A549 (cell line): ENCODE measurements around the gene ALB. TPM values are rescaled to one million over a fixed set of nuclear protein-coding genes. Genes with fewer than 3 reads are reported as not detected.

ENCODE experiments used
- ATAC-seq, 2 experiments: fragments of 200-7000 bp in 1 of 2; fragments of >200 bp in 1 of 2; cut with Nextera tagmentation in 1 of 2; cut with Tn5 transposase in 1 of 2; 3 replicates each; pipeline versions ENCODE4 v1.8.0 to v1.9.1; 2018 to 2020; ENCODE audit warnings: mild to moderate bottlenecking in 1 of 2, moderate library complexity in 1 of 2
- CTCF ChIA-PET: fragments of 300-600 bp; sonication (Branson Sonifier 250); formaldehyde crosslinking; extraction: SDS; loops from one replicate; lab custom pipeline; 2021; ENCODE audit warnings: antibody characterized with exemption, inconsistent platforms; lab: Yijun Ruan, JAX
- POLR2A ChIA-PET: fragments of 350-600 bp; formaldehyde crosslinking; extraction: SDS; loops from one replicate; lab custom pipeline; 2021; ENCODE audit warnings: antibody characterized with exemption, inconsistent platforms; lab: Yijun Ruan, JAX
- DNase-seq, 2 experiments: peaks; one replicate each; pipeline versions ENCODE4 v3.0.0 to v3.0.0-alpha.2; 2011 to 2016; ENCODE audit warnings: low read depth in 1 of 2, low spot score in 1 of 2
- FAIRE-seq: peaks from 2 replicates; lab custom pipeline; 2011; peaks lifted over from hg19 to GRCh38; lab: Jason Lieb, UNC
- H3K27ac ChIP-seq, 2 experiments: fragments of >200 bp; sonication (Bioruptor Twin); formaldehyde crosslinking; 3 replicates each; pipeline ENCODE4 v1.5.1; 2016 to 2017
- H3K4me1 ChIP-seq: fragments of >200 bp; sonication (Bioruptor Twin); formaldehyde crosslinking; 3 replicates; pipeline ENCODE4 v1.6.1; 2016
- H3K4me2 ChIP-seq: fragments of >200 bp; sonication (Bioruptor Twin); formaldehyde crosslinking; 3 replicates; pipeline ENCODE4 v1.6.1; 2016
- H3K4me3 ChIP-seq: fragments of >200 bp; sonication (Bioruptor Twin); formaldehyde crosslinking; 3 replicates; pipeline ENCODE4 v1.5.1; 2016
- H3K9me3 ChIP-seq: fragments of >200 bp; sonication (Bioruptor Twin); formaldehyde crosslinking; 3 replicates; pipeline ENCODE4 v1.6.1; 2016
- CEBPB ChIP-seq, 2 experiments: fragments of >200 bp in 1 of 2; sonication (Bioruptor Twin) in 1 of 2; formaldehyde crosslinking in 1 of 2; IDR thresholded peaks; 2 replicates each; pipeline ENCODE4 v1.6.1; 2012 to 2016
- E2F6 ChIP-seq: IDR thresholded peaks from 2 replicates; pipeline ENCODE4 v1.6.1; 2012; ENCODE audit warnings: low read depth, borderline replicate concordance
- FOSB ChIP-seq: fragments of 250-450 bp; sonication (Bioruptor Pico); IDR thresholded peaks from 2 replicates; pipeline ENCODE4 v1.5.0; 2020; ENCODE audit warnings: mild to moderate bottlenecking, moderate library complexity
- FOSL2 ChIP-seq, 2 experiments: fragments of 450-650 bp in 1 of 2; fragments of >200 bp in 1 of 2; sonication (Bioruptor Twin) in 1 of 2; formaldehyde crosslinking; IDR thresholded peaks; 2 replicates each; pipeline versions ENCODE4 v1.5.0 to v1.6.1; 2016 to 2020; ENCODE audit warnings: mild to moderate bottlenecking in 1 of 2, moderate library complexity in 1 of 2
- GATA3 ChIP-seq: IDR thresholded peaks from 2 replicates; pipeline ENCODE4 v1.6.1; 2012; ENCODE audit warnings: borderline replicate concordance
- JUN ChIP-seq, 2 experiments: fragments of >200 bp; sonication (Bioruptor Twin); formaldehyde crosslinking; IDR thresholded peaks; 2 replicates in 1 of 2; 3 replicates in 1 of 2; pipeline ENCODE4 v1.6.1; 2016 to 2017
- MAX ChIP-seq: IDR thresholded peaks from 2 replicates; pipeline ENCODE4 v1.6.1; 2012
- POLR2A ChIP-seq: IDR thresholded peaks from 2 replicates; pipeline ENCODE4 v1.6.1; 2012; ENCODE audit warnings: mild to moderate bottlenecking, low read length
- POLR2AphosphoS2 ChIP-seq: conservative IDR thresholded peaks from 2 replicates; pipeline ENCODE4 v1.6.1; 2012; ENCODE audit warnings: low read length, improper control_type of control experiment, inconsistent platforms
- RAD21 ChIP-seq, 2 experiments: fragments of >200 bp in 1 of 2; sonication (Bioruptor Twin) in 1 of 2; formaldehyde crosslinking in 1 of 2; IDR thresholded peaks in 1 of 2; conservative IDR thresholded peaks in 1 of 2; 2 replicates in 1 of 2; 3 replicates in 1 of 2; pipeline ENCODE4 v1.6.1; 2012 to 2018; ENCODE audit warnings: inconsistent platforms in 1 of 2
- RFX5 ChIP-seq: fragments of 450-650 bp; IDR thresholded peaks from 2 replicates; pipeline ENCODE4 v1.7.1; 2014; ENCODE audit warnings: antibody characterized with exemption, mild to moderate bottlenecking, moderate library complexity
- SMC3 ChIP-seq: fragments of >200 bp; sonication (Bioruptor Twin); formaldehyde crosslinking; IDR thresholded peaks from 3 replicates; pipeline ENCODE4 v1.6.1; 2018; ENCODE audit warnings: inconsistent platforms
- TP53 ChIP-seq: fragments of 250-450 bp; sonication (Bioruptor Pico); IDR thresholded peaks from 2 replicates; pipeline ENCODE4 v1.5.0; 2021; ENCODE audit warnings: mild to moderate bottlenecking, moderate library complexity
- USF2 ChIP-seq: fragments of 450-650 bp; IDR thresholded peaks from 2 replicates; pipeline ENCODE4 v1.6.1; 2014; ENCODE audit warnings: antibody characterized with exemption
- ZFP36 ChIP-seq: fragments of 450-650 bp; IDR thresholded peaks from 2 replicates; pipeline ENCODE4 v1.6.1; 2014; ENCODE audit warnings: borderline replicate concordance; ENCODE audit not compliant: partially characterized antibody
- WGBS: methylation state at CpG from one replicate; pipeline ENCODE4 v1.1.6; 2017; ENCODE audit errors: missing lambda C conversion rate; 5-methylcytosine and 5-hydroxymethylcytosine counted together
- polyA plus RNA-seq, 4 experiments: library from polyadenylated mRNA; depleted of rRNA in 3 of 4; stranded (reverse); fragments of >200 nt; fragmentation: RNase III in 1 of 4; extraction: RNeasy Plus Mini Kit Qiagen cat#74134 plus additional on column Dnase treatment in 1 of 4; gene quantifications; 2 replicates in 3 of 4; 3 replicates in 1 of 4; pipeline ENCODE4 v1.2.3, GENCODE V29; 2011 to 2017
- TF ChIP-seq, protein P1 (sequence below): fragments of >200 bp; sonication (Bioruptor Twin); formaldehyde crosslinking; IDR thresholded peaks from 3 replicates; pipeline ENCODE4 v1.5.1; 2016
- TF ChIP-seq, protein P2 (sequence below): fragments of >200 bp; sonication (Bioruptor Twin); formaldehyde crosslinking; IDR thresholded peaks from 3 replicates; pipeline ENCODE4 v1.6.1; 2016
- TF ChIP-seq, protein P3 (sequence below): fragments of 150-350 bp; IDR thresholded peaks from 2 replicates; pipeline ENCODE4 v1.6.1; 2014; ENCODE audit warnings: low read depth, mild to moderate bottlenecking, low read length
- TF ChIP-seq, protein P4 (sequence below): fragments of >200 bp; sonication (Bioruptor Twin); formaldehyde crosslinking; IDR thresholded peaks from 2 replicates; pipeline ENCODE4 v1.6.1; 2016

Gene ALB
- polyA plus RNA-seq, 2 of the 4 experiments (the other 2 are of a cell fraction) = 0.10 to 0.25 TPM

GRCh38 chr4:73445383-73446335 lies 41.6 kb downstream of the ALB start:
- ATAC-seq = no peak
- no peak for FAIRE-seq
- no peak for DNase-seq
- Histone ChIP-seq H3K4me1 (peaks cover 21% of the 10 kb centered on the region), H3K9me3 (no peaks in the 10 kb centered on the region), H3K4me3 (no peak overlapping the region), H3K27ac (no peak overlapping the region), H3K4me2 (no peak overlapping the region)
- POLR2A ChIA-PET = no interaction called here
- CTCF ChIA-PET = interaction anchor here (0.6 to 2.8 kb wide), 22 partner anchors 10 to 767 kb away, joined by 3 to 17 read pairs (median 4); no protein-coding TSS in a partner anchor
- WGBS = 80% methylated on average over 7 of the region's 7 CpGs
- no peak for TF ChIP-seq CEBPB (IDR thresholded peaks at IDR 0.05)
- TF ChIP-seq, protein P1, sequence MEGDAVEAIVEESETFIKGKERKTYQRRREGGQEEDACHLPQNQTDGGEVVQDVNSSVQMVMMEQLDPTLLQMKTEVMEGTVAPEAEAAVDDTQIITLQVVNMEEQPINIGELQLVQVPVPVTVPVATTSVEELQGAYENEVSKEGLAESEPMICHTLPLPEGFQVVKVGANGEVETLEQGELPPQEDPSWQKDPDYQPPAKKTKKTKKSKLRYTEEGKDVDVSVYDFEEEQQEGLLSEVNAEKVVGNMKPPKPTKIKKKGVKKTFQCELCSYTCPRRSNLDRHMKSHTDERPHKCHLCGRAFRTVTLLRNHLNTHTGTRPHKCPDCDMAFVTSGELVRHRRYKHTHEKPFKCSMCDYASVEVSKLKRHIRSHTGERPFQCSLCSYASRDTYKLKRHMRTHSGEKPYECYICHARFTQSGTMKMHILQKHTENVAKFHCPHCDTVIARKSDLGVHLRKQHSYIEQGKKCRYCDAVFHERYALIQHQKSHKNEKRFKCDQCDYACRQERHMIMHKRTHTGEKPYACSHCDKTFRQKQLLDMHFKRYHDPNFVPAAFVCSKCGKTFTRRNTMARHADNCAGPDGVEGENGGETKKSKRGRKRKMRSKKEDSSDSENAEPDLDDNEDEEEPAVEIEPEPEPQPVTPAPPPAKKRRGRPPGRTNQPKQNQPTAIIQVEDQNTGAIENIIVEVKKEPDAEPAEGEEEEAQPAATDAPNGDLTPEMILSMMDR = no peak

DNA sequence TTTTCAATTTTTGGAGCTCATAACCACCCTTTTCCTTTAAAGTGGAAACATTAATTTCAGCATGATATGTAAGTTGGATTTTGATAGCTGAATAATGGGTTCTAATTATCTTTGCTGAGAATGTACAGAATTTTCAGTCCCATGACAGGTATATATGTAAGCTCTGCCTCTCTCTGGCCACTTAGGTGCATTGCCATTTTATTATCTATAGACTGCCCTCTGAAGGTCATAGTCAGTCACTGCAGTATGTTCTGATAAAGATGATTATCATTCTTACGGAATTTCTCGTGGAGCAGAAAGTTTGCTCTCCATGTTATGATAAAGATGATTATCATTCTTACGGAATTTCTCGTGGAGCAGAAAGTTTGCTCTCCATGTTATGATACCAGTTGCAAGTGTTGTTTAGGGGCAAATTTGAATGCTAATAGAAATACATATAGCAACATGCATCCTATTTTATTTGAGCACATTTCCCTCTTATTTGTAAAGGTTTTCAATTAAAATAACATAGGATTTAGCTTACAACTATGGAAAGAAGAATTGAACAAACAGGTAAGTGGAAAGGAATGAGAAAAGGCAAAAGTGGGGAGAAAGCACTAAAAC lies 42.4 kb downstream of the ALB start:
- 5% methylated on average over 4 of the region's 4 CpGs for WGBS
- Histone ChIP-seq H3K4me2 (no peak overlapping the region), H3K9me3 (no peaks in the 10 kb centered on the region), H3K4me3 (no peak overlapping the region), H3K4me1 (peaks cover 23% of the 10 kb centered on the region), H3K27ac (no peak overlapping the region)
- ChIA-PET POLR2A (no interaction called here), CTCF (interaction anchor here (0.6 to 2.8 kb wide), 23 partner anchors 10 to 768 kb away, joined by 3 to 17 read pairs (median 4); no protein-coding TSS in a partner anchor)
- FAIRE-seq = no peak
- peak; percentile 10 to 60 for DNase-seq
- TF ChIP-seq, protein P2, sequence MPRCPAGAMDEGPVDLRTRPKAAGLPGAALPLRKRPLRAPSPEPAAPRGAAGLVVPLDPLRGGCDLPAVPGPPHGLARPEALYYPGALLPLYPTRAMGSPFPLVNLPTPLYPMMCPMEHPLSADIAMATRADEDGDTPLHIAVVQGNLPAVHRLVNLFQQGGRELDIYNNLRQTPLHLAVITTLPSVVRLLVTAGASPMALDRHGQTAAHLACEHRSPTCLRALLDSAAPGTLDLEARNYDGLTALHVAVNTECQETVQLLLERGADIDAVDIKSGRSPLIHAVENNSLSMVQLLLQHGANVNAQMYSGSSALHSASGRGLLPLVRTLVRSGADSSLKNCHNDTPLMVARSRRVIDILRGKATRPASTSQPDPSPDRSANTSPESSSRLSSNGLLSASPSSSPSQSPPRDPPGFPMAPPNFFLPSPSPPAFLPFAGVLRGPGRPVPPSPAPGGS = no peak
- TF ChIP-seq RAD21 (conservative IDR thresholded peaks at IDR 0.05 in 1 of 2, IDR thresholded peaks at IDR 0.05 in 1 of 2) (peak; percentile 58 to 65), SMC3 (peak; percentile 75), GATA3 (peak; percentile 26; the same call in 1 of the 2 replicates), JUN (IDR thresholded peaks at IDR 0.05) (no peak), POLR2A (no peak)
- TF ChIP-seq, protein P1 = peak; percentile 83
- peak; percentile 75 to 88; a peak in 4 of 6 replicates for ATAC-seq

DNA sequence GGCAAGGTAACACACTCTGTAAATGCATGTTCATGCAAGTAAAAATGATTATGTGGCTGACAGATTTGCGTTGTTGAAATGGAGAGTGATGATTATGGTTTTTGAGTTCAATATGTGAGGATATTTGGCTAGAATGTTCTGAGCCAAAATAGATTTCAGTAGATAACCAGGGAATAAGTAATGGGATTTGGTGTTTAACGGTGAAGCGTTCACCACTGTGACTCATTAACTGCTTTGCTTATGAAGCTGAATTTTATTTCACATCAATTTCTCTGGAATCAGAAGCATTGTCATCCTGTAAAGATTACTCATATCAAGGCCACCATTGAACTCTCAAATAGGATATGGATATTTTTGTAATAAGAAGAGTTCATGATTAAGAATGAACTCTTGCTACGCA lies 43.6 kb downstream of the ALB start:
- no peak for ATAC-seq

More for the DNA sequence above, 43.6 kb downstream of the ALB start:
- POLR2A ChIA-PET = no interaction called here
- H3K4me1 ChIP-seq = peaks cover 19% of the 10 kb centered on the region; the same call in 2 of the 3 replicates
- TF ChIP-seq USF2 = no peak
- TF ChIP-seq RFX5 = no peak
- TF ChIP-seq, protein P3, sequence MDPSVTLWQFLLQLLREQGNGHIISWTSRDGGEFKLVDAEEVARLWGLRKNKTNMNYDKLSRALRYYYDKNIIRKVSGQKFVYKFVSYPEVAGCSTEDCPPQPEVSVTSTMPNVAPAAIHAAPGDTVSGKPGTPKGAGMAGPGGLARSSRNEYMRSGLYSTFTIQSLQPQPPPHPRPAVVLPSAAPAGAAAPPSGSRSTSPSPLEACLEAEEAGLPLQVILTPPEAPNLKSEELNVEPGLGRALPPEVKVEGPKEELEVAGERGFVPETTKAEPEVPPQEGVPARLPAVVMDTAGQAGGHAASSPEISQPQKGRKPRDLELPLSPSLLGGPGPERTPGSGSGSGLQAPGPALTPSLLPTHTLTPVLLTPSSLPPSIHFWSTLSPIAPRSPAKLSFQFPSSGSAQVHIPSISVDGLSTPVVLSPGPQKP = no peak
- TF ChIP-seq SMC3 = no peak
- TF ChIP-seq FOSB (CRISPR knock-in tag) = no peak
- no peak for TF ChIP-seq ZFP36
- TF ChIP-seq, protein P4, sequence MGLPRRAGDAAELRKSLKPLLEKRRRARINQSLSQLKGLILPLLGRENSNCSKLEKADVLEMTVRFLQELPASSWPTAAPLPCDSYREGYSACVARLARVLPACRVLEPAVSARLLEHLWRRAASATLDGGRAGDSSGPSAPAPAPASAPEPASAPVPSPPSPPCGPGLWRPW = no peak
- TF ChIP-seq FOSL2 (IDR thresholded peaks at IDR 0.05) = no peak
- no peak for TF ChIP-seq FOSL2 (CRISPR knock-in tag; IDR thresholded peaks at IDR 0.05)
- TF ChIP-seq POLR2AphosphoS2 = no peak
- TF ChIP-seq POLR2A = no peak
- no peak for TF ChIP-seq E2F6
- no peak for TF ChIP-seq TP53 (CRISPR knock-in tag)
- no peak for TF ChIP-seq MAX
- 81% methylated on average over 4 of the region's 4 CpGs for WGBS
- H3K4me3 ChIP-seq = no peak overlapping the region
- H3K4me2 ChIP-seq = no peak overlapping the region
- FAIRE-seq = no peak
- H3K27ac ChIP-seq = no peak overlapping the region
- CTCF ChIA-PET = interaction anchor here (0.6 to 2.8 kb wide), 4 partner anchors 11 to 106 kb away, joined by 3 to 17 read pairs (median 5); no protein-coding TSS in a partner anchor
- H3K9me3 ChIP-seq = no peaks in the 10 kb centered on the region
- DNase-seq = no peak
